Upper lobe of left lung (tissue), 6 donors: ENCODE data around the gene FAR1. TPM values are rescaled to one million over a fixed set of nuclear protein-coding genes. Genes with fewer than 3 reads are reported as not detected.

Experiments
- ATAC-seq, 2 donors: fragments of 200-7000 bp; cut with Tn5 transposase; one replicate each; pipeline ENCODE4 v1.9.1; 2022; ENCODE audit warnings: mild to moderate bottlenecking in 2 of 2, moderate library complexity in 2 of 2; ENCODE audit not compliant: low FRiP score in 2 of 2
- DNase-seq, 2 donors: peaks; one replicate each; pipeline ENCODE4 v3.0.0-alpha.2; 2019 to 2020
- H3K27ac ChIP-seq, 4 donors: fragments of 200-600 bp; sonication (generic); one replicate each; pipeline ENCODE4 v1.5.1; 2016 to 2019
- H3K27me3 ChIP-seq, 4 donors: fragments of 200-600 bp; sonication (generic); one replicate each; pipeline ENCODE4 v1.5.1; 2017 to 2019
- H3K36me3 ChIP-seq, 4 donors: fragments of 200-600 bp; sonication (generic); one replicate each; pipeline ENCODE4 v1.5.1; 2016 to 2019
- H3K4me1 ChIP-seq, 4 donors: fragments of 200-600 bp; sonication (generic); one replicate each; pipeline ENCODE4 v1.5.1; 2018 to 2019
- H3K4me3 ChIP-seq, 4 donors: fragments of 200-600 bp; sonication (generic); one replicate each; pipeline ENCODE4 v1.5.1; 2017 to 2019; ENCODE audit warnings: mild to moderate bottlenecking in 2 of 4, moderate library complexity in 1 of 4
- H3K9me3 ChIP-seq, 4 donors: fragments of 200-600 bp; sonication (generic); one replicate each; pipeline ENCODE4 v1.5.1; 2018 to 2019
- EP300 ChIP-seq, 4 donors: sonication (generic); formaldehyde crosslinking; IDR thresholded peaks; one replicate each; pipeline ENCODE4 v1.5.1; 2017; ENCODE audit warnings: antibody characterized with exemption in 4 of 4, control low read depth in 2 of 4
- POLR2A ChIP-seq, 4 donors: fragments of 450-650 bp; IDR thresholded peaks; one replicate each; pipeline ENCODE4 v1.5.1; 2016 to 2017; ENCODE audit warnings: antibody characterized with exemption in 4 of 4, mild to moderate bottlenecking in 2 of 4
- POLR2AphosphoS5 ChIP-seq, 2 donors: sonication (generic); formaldehyde crosslinking; IDR thresholded peaks; one replicate each; pipeline ENCODE4 v1.5.1; 2017; ENCODE audit warnings: antibody characterized with exemption in 2 of 2
- WGBS, 2 donors: methylation state at CpG; one replicate each; pipeline ENCODE4 v1.1.5; 2017 to 2018; 5-methylcytosine and 5-hydroxymethylcytosine counted together
- total RNA-seq, 6 donors: library from RNA; depleted of rRNA in 4 of 6; stranded (reverse); fragments of >200 nt in 4 of 6; gene quantifications; one replicate each; pipeline versions ENCODE4 v1.1.0 to v1.2.1, GENCODE V29; 2016 to 2021
- TF ChIP-seq, protein P1 (sequence below), 6 experiments: fragments of 450-650 bp in 4 of 6; fragments of 200-600 bp in 2 of 6; sonication (generic) in 2 of 6; IDR thresholded peaks; one replicate each; pipeline ENCODE4 v1.5.1; 2016 to 2019; ENCODE audit warnings: antibody characterized with exemption in 6 of 6
- donor health status: DM: no; HTN: no; CAD: no; lungs with moderate emphysema.
- donor health status: DM: no; HTN: yes; CAD: no; lungs with severe emphysema.

Gene FAR1
- total RNA-seq, 6 donors from 2014 or later = 45.1 to 74.4 (median 47.9) TPM

DNA sequence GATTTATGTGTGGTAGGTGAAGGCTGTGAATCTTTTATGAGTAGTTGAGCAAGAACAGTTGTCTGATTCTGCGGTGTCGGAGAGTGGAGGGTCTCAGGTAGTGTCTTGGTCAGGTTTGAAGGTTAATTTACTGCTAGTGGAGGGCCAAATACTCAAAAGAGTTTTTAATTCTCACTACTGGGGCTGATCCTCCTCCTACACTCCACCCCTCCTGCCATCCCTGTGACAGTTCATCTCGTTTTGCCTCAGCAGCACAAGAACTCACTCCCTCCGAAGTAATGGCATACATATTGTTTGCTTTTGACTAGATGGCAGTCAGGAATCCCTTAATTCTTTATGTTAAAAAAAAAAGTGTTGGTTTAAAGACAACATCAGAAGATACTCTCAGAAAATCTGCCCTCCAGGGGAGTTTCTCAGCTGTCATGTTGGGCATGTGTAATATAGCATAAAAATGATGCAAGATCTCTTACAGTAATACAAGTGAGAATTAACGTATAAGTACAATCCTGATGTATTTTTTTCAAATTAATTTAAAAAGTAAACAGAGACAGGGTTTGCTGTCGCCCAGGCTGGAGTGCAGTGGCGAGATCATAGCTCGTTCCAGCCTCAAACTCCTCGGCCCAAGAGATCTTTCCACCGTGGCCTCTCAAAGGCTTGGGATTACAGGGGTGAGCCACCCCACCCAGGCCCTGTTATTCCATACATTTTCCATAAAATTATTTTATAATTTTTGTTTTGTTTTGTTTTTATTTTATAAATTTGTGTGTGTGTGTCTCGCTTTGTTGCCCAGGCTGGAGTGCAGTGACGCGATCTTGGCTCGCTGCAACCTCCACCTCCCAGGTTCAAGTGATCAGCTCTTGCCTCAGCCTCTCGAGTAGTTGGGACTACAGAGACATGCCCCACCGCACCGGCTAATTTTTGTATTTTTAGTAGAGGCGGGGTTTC lies 1.3 kb downstream of the FAR1 start:
- DNase-seq = no peak
- 57 to 66% methylated on average over 18 of the region's 18 CpGs for WGBS, 2 donors
- Histone ChIP-seq H3K36me3 (no peaks in the 10 kb centered on the region), H3K4me3 (peak overlapping the region; percentile 81 to 98 (median 86)), H3K4me1 (peaks cover 17 to 28% (median 24%) of the 10 kb centered on the region in 4 donors), H3K27ac (peak overlapping the region; percentile 86 to 95 (median 90)), H3K9me3 (no peaks in the 10 kb centered on the region), H3K27me3 (no peaks in the 10 kb centered on the region)
- TF ChIP-seq, protein P1, sequence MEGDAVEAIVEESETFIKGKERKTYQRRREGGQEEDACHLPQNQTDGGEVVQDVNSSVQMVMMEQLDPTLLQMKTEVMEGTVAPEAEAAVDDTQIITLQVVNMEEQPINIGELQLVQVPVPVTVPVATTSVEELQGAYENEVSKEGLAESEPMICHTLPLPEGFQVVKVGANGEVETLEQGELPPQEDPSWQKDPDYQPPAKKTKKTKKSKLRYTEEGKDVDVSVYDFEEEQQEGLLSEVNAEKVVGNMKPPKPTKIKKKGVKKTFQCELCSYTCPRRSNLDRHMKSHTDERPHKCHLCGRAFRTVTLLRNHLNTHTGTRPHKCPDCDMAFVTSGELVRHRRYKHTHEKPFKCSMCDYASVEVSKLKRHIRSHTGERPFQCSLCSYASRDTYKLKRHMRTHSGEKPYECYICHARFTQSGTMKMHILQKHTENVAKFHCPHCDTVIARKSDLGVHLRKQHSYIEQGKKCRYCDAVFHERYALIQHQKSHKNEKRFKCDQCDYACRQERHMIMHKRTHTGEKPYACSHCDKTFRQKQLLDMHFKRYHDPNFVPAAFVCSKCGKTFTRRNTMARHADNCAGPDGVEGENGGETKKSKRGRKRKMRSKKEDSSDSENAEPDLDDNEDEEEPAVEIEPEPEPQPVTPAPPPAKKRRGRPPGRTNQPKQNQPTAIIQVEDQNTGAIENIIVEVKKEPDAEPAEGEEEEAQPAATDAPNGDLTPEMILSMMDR (IDR thresholded peaks at IDR 0.05) = no peak
- TF ChIP-seq EP300 (IDR thresholded peaks at IDR 0.05) (no peak), POLR2A (IDR thresholded peaks at IDR 0.05) (no peak), POLR2AphosphoS5 (IDR thresholded peaks at IDR 0.05) (no peak)
- ATAC-seq = no peak

DNA sequence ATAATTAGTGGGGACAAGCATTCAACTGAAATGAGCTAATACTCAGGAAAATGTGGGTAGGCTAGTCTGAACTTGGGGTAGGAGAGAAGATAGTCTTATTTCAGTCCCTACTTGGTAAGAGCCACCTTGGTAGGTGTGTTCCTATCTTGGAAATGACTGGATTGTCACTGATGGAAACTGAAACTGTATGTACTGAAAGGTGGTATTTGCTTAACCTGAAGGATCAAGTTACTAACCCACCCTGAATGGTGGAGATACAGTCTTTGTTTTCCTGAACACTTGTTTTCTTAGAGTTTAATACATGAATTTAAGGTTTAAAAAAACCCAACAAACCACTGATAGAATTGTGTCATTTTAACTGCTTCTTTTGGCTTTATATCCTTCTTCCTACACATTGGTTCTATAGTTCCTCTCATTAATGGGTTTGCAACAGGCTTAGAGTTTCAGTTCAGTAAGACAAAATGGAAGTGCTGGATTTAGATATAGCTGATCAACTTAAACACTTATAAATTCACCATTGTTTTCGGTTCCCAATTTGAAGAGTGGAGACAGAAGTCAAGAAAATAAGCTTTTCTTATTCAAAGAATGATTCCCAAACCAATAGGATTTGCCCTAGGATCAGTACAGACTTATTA lies 4.2 kb downstream of the FAR1 start:
- WGBS, 2 donors = 85 to 90% methylated on average over 1 of the region's 1 CpG
- no peaks in the 10 kb centered on the region for H3K36me3 ChIP-seq
- no peaks in the 10 kb centered on the region for H3K27me3 ChIP-seq
- peaks cover 20 to 37% (median 26%) of the 10 kb centered on the region in 4 donors for H3K4me1 ChIP-seq
- DNase-seq = no peak
- peak overlapping the region in 2 of 4 donors; percentile 2 to 69 for H3K27ac ChIP-seq
- TF ChIP-seq, protein P1 (IDR thresholded peaks at IDR 0.05) = no peak
- TF ChIP-seq POLR2A (IDR thresholded peaks at IDR 0.05) (no peak), POLR2AphosphoS5 (IDR thresholded peaks at IDR 0.05) (no peak), EP300 (IDR thresholded peaks at IDR 0.05) (no peak)
- H3K9me3 ChIP-seq = no peaks in the 10 kb centered on the region
- no peak for ATAC-seq
- H3K4me3 ChIP-seq = no peak overlapping the region

DNA sequence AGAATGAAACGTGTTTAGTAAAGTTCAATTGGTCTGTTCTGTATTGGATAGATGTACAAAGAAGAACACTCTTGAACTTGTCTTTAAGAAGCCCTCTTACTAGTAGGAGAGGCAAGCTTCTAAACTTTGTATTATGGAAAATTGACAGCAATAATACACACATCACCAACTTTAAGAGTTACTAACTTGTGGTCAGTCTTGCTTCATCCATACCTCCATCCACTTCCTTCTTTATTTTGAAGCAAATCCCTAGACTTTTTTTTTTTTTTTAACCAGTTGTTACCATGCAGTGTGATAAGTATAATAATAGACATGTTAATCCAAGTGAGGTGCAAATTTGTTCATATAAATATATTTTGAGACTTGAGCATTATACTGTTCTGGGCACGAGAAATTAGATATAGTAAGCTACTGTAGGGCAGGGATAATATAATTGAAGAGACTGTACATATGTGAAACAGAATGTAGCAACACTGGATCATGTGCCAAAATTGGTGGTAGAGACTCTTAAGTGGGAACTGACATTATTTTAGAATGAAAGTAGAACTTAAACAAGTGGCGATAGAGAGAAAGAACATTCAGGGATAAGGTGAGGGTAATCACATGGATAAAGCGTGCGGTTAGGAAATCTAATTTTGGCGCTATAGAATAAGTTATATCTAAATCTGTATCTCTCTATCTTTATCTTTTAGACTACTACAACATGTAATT lies 6.5 kb downstream of the FAR1 start:
- WGBS, 2 donors = 67 to 76% methylated on average over 6 of the region's 6 CpGs
- Histone ChIP-seq H3K4me3 (no peak overlapping the region), H3K27ac (peak overlapping the region; percentile 5 to 79 (median 66)), H3K36me3 (no peaks in the 10 kb centered on the region), H3K9me3 (no peaks in the 10 kb centered on the region), H3K4me1 (peaks cover 13 to 32% (median 24%) of the 10 kb centered on the region in 4 donors), H3K27me3 (no peaks in the 10 kb centered on the region)
- TF ChIP-seq, protein P1 (IDR thresholded peaks at IDR 0.05) = no peak
- TF ChIP-seq POLR2A (IDR thresholded peaks at IDR 0.05) (no peak), POLR2AphosphoS5 (IDR thresholded peaks at IDR 0.05) (no peak)
- no peak for DNase-seq
- ATAC-seq = peak in 1 of 2 donors; percentile 77

DNA sequence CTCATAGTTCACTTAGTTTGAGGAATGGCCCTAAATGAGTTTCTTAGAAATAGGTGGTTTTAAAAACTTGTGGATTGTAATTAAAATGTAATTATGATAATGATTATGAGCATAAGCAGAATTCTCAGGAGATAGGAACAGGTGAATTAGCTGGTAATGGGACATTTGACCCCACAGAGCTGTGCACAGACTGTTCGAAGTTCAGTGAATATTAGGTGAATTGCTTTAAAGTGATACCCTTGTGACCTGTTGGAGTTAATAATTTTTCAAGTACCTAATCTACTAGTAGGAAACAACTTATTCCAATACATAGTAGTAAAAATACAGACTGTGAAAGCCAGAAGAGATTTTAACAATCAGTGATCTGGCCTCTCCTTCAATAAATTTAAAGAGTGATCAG lies 8.1 kb downstream of the FAR1 start:
- H3K9me3 ChIP-seq = no peaks in the 10 kb centered on the region
- no peak for ATAC-seq
- no peak overlapping the region for H3K4me3 ChIP-seq
- H3K27me3 ChIP-seq = no peaks in the 10 kb centered on the region
- no peak overlapping the region for H3K27ac ChIP-seq
- no peak for TF ChIP-seq POLR2AphosphoS5 (IDR thresholded peaks at IDR 0.05)
- DNase-seq = no peak
- peaks cover 9 to 24% (median 20%) of the 10 kb centered on the region in 4 donors for H3K4me1 ChIP-seq
- H3K36me3 ChIP-seq = no peaks in the 10 kb centered on the region
- WGBS, 2 donors = 83 to 91% methylated on average over 1 of the region's 1 CpG

DNA sequence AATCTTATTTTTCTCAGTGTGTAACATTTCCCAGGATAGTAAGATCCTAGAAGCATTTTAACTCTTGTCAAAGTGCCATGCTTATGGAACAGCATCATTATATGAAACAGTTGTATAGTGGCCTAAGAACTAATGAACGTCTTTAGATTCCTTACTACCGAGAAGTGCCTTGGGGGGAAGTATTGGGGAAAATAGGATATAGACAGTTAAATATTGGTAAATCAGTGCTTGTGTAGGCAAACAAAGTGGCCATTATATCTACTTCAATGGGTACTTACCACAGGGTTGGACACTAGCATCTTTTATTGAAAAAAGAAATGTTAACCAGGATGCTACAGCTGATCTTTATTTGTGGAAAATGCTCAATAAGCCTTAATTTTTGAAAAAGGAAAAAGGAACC lies 11.3 kb downstream of the FAR1 start:
- H3K9me3 ChIP-seq = no peaks in the 10 kb centered on the region
- H3K27ac ChIP-seq = peak overlapping the region in 2 of 4 donors; percentile 10 to 32
- no peaks in the 10 kb centered on the region for H3K36me3 ChIP-seq
- H3K4me1 ChIP-seq = peaks cover 9 to 31% (median 26%) of the 10 kb centered on the region in 4 donors
- ATAC-seq (no peak), DNase-seq (no peak)
- no peak overlapping the region for H3K4me3 ChIP-seq
- H3K27me3 ChIP-seq = no peaks in the 10 kb centered on the region
- TF ChIP-seq, protein P1 (IDR thresholded peaks at IDR 0.05) = no peak
- TF ChIP-seq POLR2A (IDR thresholded peaks at IDR 0.05) (no peak), EP300 (IDR thresholded peaks at IDR 0.05) (no peak), POLR2AphosphoS5 (IDR thresholded peaks at IDR 0.05) (no peak)
- 90 to 95% methylated on average over 2 of the region's 2 CpGs for WGBS, 2 donors
